Suprapubic skin (tissue), 3 donors: ENCODE results near the gene PIP5K1C.

Experiments used
- EP300 ChIP-seq: sonication (generic); formaldehyde crosslinking; IDR thresholded peaks from one replicate; pipeline ENCODE4 v1.6.1; 2017; ENCODE audit warnings: antibody characterized with exemption
- POLR2A ChIP-seq, 2 donors: fragments of 450-650 bp; IDR thresholded peaks; one replicate each; pipeline ENCODE4 v1.6.1; 2017; ENCODE audit warnings: antibody characterized with exemption in 2 of 2, mild to moderate bottlenecking in 2 of 2, moderate library complexity in 2 of 2
- TF ChIP-seq, protein P1 (sequence below), 2 donors: fragments of 200-600 bp in 1 of 2; fragments of 450-650 bp in 1 of 2; sonication (generic) in 1 of 2; IDR thresholded peaks; one replicate each; pipeline ENCODE4 v1.5.1; 2016 to 2019; ENCODE audit warnings: antibody characterized with exemption in 2 of 2, mild to moderate bottlenecking in 1 of 2, moderate library complexity in 1 of 2

DNA sequence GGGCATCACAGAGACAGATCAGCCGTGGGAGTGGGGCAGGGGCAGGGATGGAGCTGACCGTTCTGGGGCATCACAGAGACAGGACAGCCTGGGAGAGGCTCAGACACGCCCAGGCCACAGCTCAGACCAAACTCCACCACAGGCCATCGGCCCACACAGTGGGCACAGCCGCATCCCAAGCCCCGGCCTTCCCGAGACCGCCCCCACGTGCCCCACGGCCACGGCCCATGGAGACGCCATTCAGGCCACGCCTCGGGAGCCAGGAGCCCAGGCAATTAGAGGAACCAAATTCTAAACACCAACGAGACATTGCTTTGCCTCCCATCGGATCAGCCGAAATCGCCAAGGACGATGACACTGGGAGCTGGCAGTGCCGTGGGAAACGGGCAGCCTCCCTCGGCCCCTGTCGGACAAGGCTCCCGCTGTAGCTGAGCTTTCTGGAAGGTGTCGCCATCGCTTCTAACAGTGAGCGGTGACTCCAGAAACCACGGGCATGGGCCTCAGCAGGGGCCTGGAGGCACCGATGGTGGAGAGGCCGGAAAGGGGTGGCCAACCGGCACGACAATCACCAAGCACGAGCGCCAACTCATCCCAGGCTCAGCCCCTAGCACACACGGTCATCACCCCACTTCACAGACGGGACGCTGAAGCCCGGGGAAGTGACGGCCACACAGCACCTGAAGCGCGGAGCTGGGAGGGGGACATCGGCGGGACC lies 2.4 kb downstream of the PIP5K1C start:
- TF ChIP-seq, protein P1, sequence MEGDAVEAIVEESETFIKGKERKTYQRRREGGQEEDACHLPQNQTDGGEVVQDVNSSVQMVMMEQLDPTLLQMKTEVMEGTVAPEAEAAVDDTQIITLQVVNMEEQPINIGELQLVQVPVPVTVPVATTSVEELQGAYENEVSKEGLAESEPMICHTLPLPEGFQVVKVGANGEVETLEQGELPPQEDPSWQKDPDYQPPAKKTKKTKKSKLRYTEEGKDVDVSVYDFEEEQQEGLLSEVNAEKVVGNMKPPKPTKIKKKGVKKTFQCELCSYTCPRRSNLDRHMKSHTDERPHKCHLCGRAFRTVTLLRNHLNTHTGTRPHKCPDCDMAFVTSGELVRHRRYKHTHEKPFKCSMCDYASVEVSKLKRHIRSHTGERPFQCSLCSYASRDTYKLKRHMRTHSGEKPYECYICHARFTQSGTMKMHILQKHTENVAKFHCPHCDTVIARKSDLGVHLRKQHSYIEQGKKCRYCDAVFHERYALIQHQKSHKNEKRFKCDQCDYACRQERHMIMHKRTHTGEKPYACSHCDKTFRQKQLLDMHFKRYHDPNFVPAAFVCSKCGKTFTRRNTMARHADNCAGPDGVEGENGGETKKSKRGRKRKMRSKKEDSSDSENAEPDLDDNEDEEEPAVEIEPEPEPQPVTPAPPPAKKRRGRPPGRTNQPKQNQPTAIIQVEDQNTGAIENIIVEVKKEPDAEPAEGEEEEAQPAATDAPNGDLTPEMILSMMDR (IDR thresholded peaks at IDR 0.05) = no peak
- TF ChIP-seq POLR2A (IDR thresholded peaks at IDR 0.05) (no peak), EP300 (no peak)
